GM12878 (cell line): Measurements from ENCODE around the gene DUOX1. TPM values are rescaled to one million over a fixed set of nuclear protein-coding genes. Genes with fewer than 3 reads are reported as not detected.

Experiments
- ATAC-seq: fragments of 200-7000 bp; cut with Tn5 transposase; 3 replicates; pipeline ENCODE4 v1.9.1; 2020; ENCODE audit warnings: mild to moderate bottlenecking, moderate library complexity
- BruUV-seq: library from RNA; stranded (reverse); fragments of 400-500 nt; replicated peaks from 2 replicates; lab custom pipeline; 2021; lab: Mats Ljungman, UMichigan
- CTCF ChIA-PET: fragments of 300-600 bp; sonication (Branson Sonifier 250); formaldehyde crosslinking; extraction: SDS; loops from one replicate; lab custom pipeline; 2021; ENCODE audit warnings: inconsistent platforms; lab: Yijun Ruan, JAX
- POLR2A ChIA-PET: fragments of 350-600 bp; formaldehyde crosslinking; extraction: SDS; loops from one replicate; lab custom pipeline; 2021; ENCODE audit warnings: inconsistent platforms; lab: Charles Lee
- RAD21 ChIA-PET: fragments of 300-600 bp; sonication (Branson Sonifier 250); formaldehyde crosslinking; loops from one replicate; lab custom pipeline; 2023; ENCODE audit warnings: antibody characterized with exemption; ENCODE audit not compliant: unreplicated experiment; lab: Charles Lee
- SMC1A ChIA-PET: fragments of 300-600 bp; sonication (Branson Sonifier 250); formaldehyde crosslinking; loops from one replicate; lab custom pipeline; 2023; ENCODE audit not compliant: unreplicated experiment, uncharacterized antibody; lab: Charles Lee
- DNase-seq: peaks from one replicate; pipeline ENCODE4 v3.0.0-alpha.2; 2011; ENCODE audit warnings: low read depth, low spot score
- FAIRE-seq: peaks from 3 replicates; lab custom pipeline; 2011; peaks lifted over from hg19 to GRCh38; lab: Jason Lieb, UNC
- H2AFZ ChIP-seq: 2 replicates; pipeline ENCODE4 v1.6.0; 2011; ENCODE audit warnings: low read depth, low read length, control low read depth; ENCODE audit not compliant: control insufficient read depth
- H3K27ac ChIP-seq: 2 replicates; pipeline ENCODE4 v1.5.1; 2011; ENCODE audit warnings: control low read depth; ENCODE audit not compliant: control insufficient read depth, insufficient read depth
- H3K27me3 ChIP-seq, 2 experiments: replicated peaks in 1 of 2; 2 replicates each; pipeline versions ENCODE4 v1.6.0 to v1.6.1; 2011; ENCODE audit warnings: low read length in 1 of 2; ENCODE audit not compliant: control insufficient read depth in 2 of 2, insufficient read depth in 2 of 2
- H3K36me3 ChIP-seq, 2 experiments: 2 replicates each; pipeline ENCODE4 v1.5.1; 2011; ENCODE audit warnings: low read length in 1 of 2; ENCODE audit not compliant: control insufficient read depth in 2 of 2, insufficient read depth in 2 of 2
- H3K4me1 ChIP-seq: 2 replicates; pipeline ENCODE4 v1.6.1; 2011; ENCODE audit warnings: mild to moderate bottlenecking, low read length, moderate library complexity, mixed read lengths; ENCODE audit not compliant: control insufficient read depth, insufficient read depth
- H3K4me2 ChIP-seq: 2 replicates; pipeline ENCODE4 v1.6.0; 2011; ENCODE audit warnings: control low read depth; ENCODE audit not compliant: control insufficient read depth, insufficient read depth
- H3K4me3 ChIP-seq: fragments of 200-600 bp; sonication (generic); 2 replicates; pipeline ENCODE4 v1.5.1; 2016
- H3K79me2 ChIP-seq: 2 replicates; pipeline ENCODE4 v1.6.0; 2011; ENCODE audit warnings: low read length; ENCODE audit not compliant: control insufficient read depth, insufficient read depth
- H3K9ac ChIP-seq: 2 replicates; pipeline ENCODE4 v1.8.0; 2011; ENCODE audit warnings: low read length, control low read depth, mixed read lengths; ENCODE audit not compliant: control insufficient read depth, insufficient read depth
- H3K9me3 ChIP-seq: replicated peaks from 3 replicates; pipeline ENCODE4 v1.5.1; 2011; ENCODE audit warnings: mild to moderate bottlenecking, low read length; ENCODE audit not compliant: control insufficient read depth, insufficient read depth
- H4K20me1 ChIP-seq: 2 replicates; pipeline ENCODE4 v1.6.0; 2011; ENCODE audit not compliant: control insufficient read depth, insufficient read depth
- CBFB ChIP-seq: IDR thresholded peaks from 2 replicates; pipeline ENCODE4 v1.6.1; 2016; ENCODE audit warnings: antibody characterized with exemption, low read depth
- IRF3 ChIP-seq: fragments of 450-650 bp; IDR thresholded peaks from 2 replicates; pipeline ENCODE4 v1.6.1; 2014; ENCODE audit warnings: mild to moderate bottlenecking
- NFXL1 ChIP-seq: fragments of 450-650 bp; IDR thresholded peaks from 2 replicates; pipeline ENCODE4 v1.6.1; 2017; ENCODE audit warnings: antibody characterized with exemption, mild to moderate bottlenecking, borderline replicate concordance
- NR2C2 ChIP-seq: IDR thresholded peaks from 2 replicates; pipeline ENCODE4 v1.6.1; 2011; ENCODE audit warnings: borderline replicate concordance, low read depth; ENCODE audit not compliant: control insufficient read depth, insufficient read length
- NR2F1 ChIP-seq: fragments of 450-650 bp; conservative IDR thresholded peaks from 2 replicates; pipeline ENCODE4 v1.6.1; 2017; ENCODE audit warnings: mild to moderate bottlenecking
- PRDM15 ChIP-seq: fragments of 450-650 bp; formaldehyde crosslinking; IDR thresholded peaks from 2 replicates; pipeline ENCODE4 v1.4.0; 2020; ENCODE audit warnings: mild to moderate bottlenecking, moderate library complexity
- RCOR1 ChIP-seq: conservative IDR thresholded peaks from 2 replicates; pipeline ENCODE4 v1.6.1; 2012; ENCODE audit warnings: low read depth, low read length, improper control_type of control experiment
- SMAD5 ChIP-seq: IDR thresholded peaks from 2 replicates; pipeline ENCODE4 v1.6.1; 2016; ENCODE audit warnings: antibody characterized with exemption, low read depth
- USF2 ChIP-seq: IDR thresholded peaks from 2 replicates; pipeline ENCODE4 v1.6.1; 2011; ENCODE audit warnings: low read depth, low read length, improper control_type of control experiment, borderline replicate concordance
- ZBED1 ChIP-seq: IDR thresholded peaks from 2 replicates; pipeline ENCODE4 v1.6.1; 2016; ENCODE audit warnings: borderline replicate concordance
- WGBS: methylation state at CpG from one replicate; pipeline ENCODE4 v1.1.6; 2016; ENCODE audit warnings: low lambda C conversion rate; ENCODE audit not compliant: insufficient replicate concordance, insufficient coverage; ENCODE audit errors: missing lambda C conversion rate; 5-methylcytosine and 5-hydroxymethylcytosine counted together
- in situ Hi-C: fragments of 300-500 bp; cut with MboI; formaldehyde crosslinking; loops from 9 replicates; pipeline ENCODE4 v1.14.3; 2018; ENCODE audit warnings: mixed read lengths
- intact Hi-C: fragments of 100-400 bp; cut with micrococcal nuclease; formaldehyde crosslinking; loops from one replicate; pipeline ENCODE4 v1.14.2; 2022; ENCODE audit not compliant: unreplicated experiment
- polyA plus RNA-seq, 11 experiments: library from polyadenylated mRNA; depleted of rRNA in 4 of 11; unstranded in 6 of 11; stranded (reverse) in 5 of 11; fragments of >200 nt; fragmentation: Nextera tagmentation in 4 of 11; fragmentation: Illumina TruSeq in 1 of 11; extraction: Ambion mirVana in 4 of 11; extraction: Trizol in 1 of 11; gene quantifications; 1 replicate in 1 of 11; 2 replicates in 10 of 11; pipeline versions ENCODE4 v1.2.1 to v1.2.3, GENCODE V29; 2011 to 2016; ENCODE audit warnings: inconsistent platforms in 2 of 11, missing spikeins in 2 of 11, low read depth in 1 of 11
- total RNA-seq, 4 experiments: library from RNA; depleted of rRNA in 3 of 4; stranded (reverse); fragments of >200 nt in 3 of 4; fragmentation: Illumina TruSeq in 1 of 4; extraction: Trizol in 1 of 4; gene quantifications; 2 replicates each; pipeline versions ENCODE4 v1.2.1 to v1.2.3, GENCODE V29; 2013 to 2021

The DUOX1 gene
- total and polyA plus RNA-seq, 10 of the 15 experiments (the other 5 are each of a cell fraction or from before 2014, with no cell fraction given) = 0.02 to 2.1 (median 0.26) TPM; not detected in 3

GRCh38 chr15:45169608-45170480 is 40.0 kb downstream of the DUOX1 start (continued):
- TF ChIP-seq PRDM15 (CRISPR knock-in tag) = no peak

- 73% methylated on average over 11 of the region's 12 CpGs for WGBS
- ChIA-PET RAD21 (no interaction called here), POLR2A (interaction anchor here (1.6 kb wide), 1 partner anchor 14 kb away, joined by 3 read pairs; no protein-coding TSS in a partner anchor), SMC1A (interaction anchor here (1.4 to 1.8 kb wide), 2 partner anchors 8 to 15 kb away, joined by 4 to 7 read pairs; no protein-coding TSS in a partner anchor), CTCF (interaction anchor here (16.3 kb wide), 1 partner anchor 10 kb away, joined by 200 read pairs; the partner anchor contains the start of gene SHF)
- no TSS peak for BruUV-seq
- Histone ChIP-seq H3K79me2 (no peaks in the 10 kb centered on the region), H3K27ac (no peak overlapping the region), H3K9ac (no peak overlapping the region), H3K36me3 (no peaks in the 10 kb centered on the region), H2AFZ (no peak overlapping the region), H3K9me3 (no peaks in the 10 kb centered on the region), H3K4me2 (no peak overlapping the region), H3K27me3 (no peaks in the 10 kb centered on the region), H4K20me1 (no peaks in the 10 kb centered on the region), H3K4me3 (no peak overlapping the region), H3K4me1 (peaks cover 5% of the 10 kb centered on the region)
- intact Hi-C loops (no loop called here), in situ Hi-C loops (loop anchor here (10.0 kb wide), 1 partner anchor 57 kb away; the partner anchor contains the start of genes DUOX2 and DUOXA2)
- TF ChIP-seq NFXL1 (no peak), SMAD5 (no peak), NR2C2 (no peak), RCOR1 (no peak), NR2F1 (no peak), CBFB (no peak), USF2 (no peak), ZBED1 (no peak), IRF3 (no peak)
- DNase-seq (no peak), ATAC-seq (no peak), FAIRE-seq (no peak)
Measured at GRCh38 chr15:45171912-45172311, 42.1 kb downstream of the DUOX1 start.
